Caco-2 (cell line): ENCODE results near the gene BNIP5. TPM values are rescaled to one million over a fixed set of nuclear protein-coding genes. Genes with fewer than 3 reads are reported as not detected.

Experiments used
- BruUV-seq: library from RNA; stranded (reverse); fragments of 400-500 nt; replicated peaks from 2 replicates; lab custom pipeline; 2021; lab: Mats Ljungman, UMichigan
- CTCF ChIA-PET: fragments of 300-600 bp; sonication (Branson Sonifier 250); formaldehyde crosslinking; loops from one replicate; lab custom pipeline; 2022; ENCODE audit warnings: antibody characterized with exemption; lab: Charles Lee
- POLR2A ChIA-PET: fragments of 300-600 bp; sonication (Branson Sonifier 250); formaldehyde crosslinking; loops from one replicate; lab custom pipeline; 2022; ENCODE audit warnings: antibody characterized with exemption; lab: Charles Lee
- DNase-seq, 2 experiments: peaks; one replicate each; pipeline versions ENCODE4 v3.0.0 to v3.0.0-alpha.2; 2020 to 2022
- H3K27me3 ChIP-seq: replicated peaks from 2 replicates; pipeline ENCODE4 v1.6.0; 2011; ENCODE audit warnings: low read length; ENCODE audit not compliant: control insufficient read depth, insufficient read depth
- H3K36me3 ChIP-seq: 2 replicates; pipeline ENCODE4 v1.5.1; 2011; ENCODE audit warnings: low read length; ENCODE audit not compliant: control insufficient read depth, insufficient read depth
- H3K4me1 ChIP-seq: fragments of 250-450 bp; sonication (Bioruptor Pico); 2 replicates; pipeline ENCODE4 v1.5.1; 2020; ENCODE audit warnings: mild to moderate bottlenecking
- H3K4me3 ChIP-seq: 2 replicates; pipeline ENCODE4 v1.5.1; 2011; ENCODE audit warnings: low read depth, mild to moderate bottlenecking, control low read depth, low read length
- H3K9me3 ChIP-seq: fragments of 250-450 bp; sonication (Bioruptor Pico); 2 replicates; pipeline ENCODE4 v1.5.1; 2020; ENCODE audit warnings: mild to moderate bottlenecking, moderate library complexity
- H3K27ac Mint-ChIP-seq: one replicate; pipeline ENCODE4 v1.8.0; 2022; ENCODE audit warnings: mixed read lengths; ENCODE audit not compliant: unreplicated experiment
- H3K27me3 Mint-ChIP-seq: one replicate; pipeline ENCODE4 v1.8.0; 2022; ENCODE audit warnings: mixed read lengths; ENCODE audit not compliant: insufficient read depth, unreplicated experiment
- H3K36me3 Mint-ChIP-seq: one replicate; pipeline ENCODE4 v1.8.0; 2022; ENCODE audit warnings: mild to moderate bottlenecking, mixed read lengths; ENCODE audit not compliant: insufficient read depth, unreplicated experiment
- H3K4me1 Mint-ChIP-seq: one replicate; pipeline ENCODE4 v1.8.0; 2022; ENCODE audit warnings: low read depth, mixed read lengths; ENCODE audit not compliant: unreplicated experiment
- H3K4me3 Mint-ChIP-seq: one replicate; pipeline ENCODE4 v1.8.0; 2022; ENCODE audit warnings: mild to moderate bottlenecking, moderate library complexity, mixed read lengths; ENCODE audit not compliant: unreplicated experiment
- H3K9me3 Mint-ChIP-seq: one replicate; pipeline ENCODE4 v1.8.0; 2022; ENCODE audit warnings: mixed read lengths; ENCODE audit not compliant: unreplicated experiment
- CTCF ChIP-seq, 2 experiments: fragments of 200-600 bp in 1 of 2; IDR thresholded peaks; 1 replicate in 1 of 2; 2 replicates in 1 of 2; pipeline versions ENCODE4 v1.5.1 to v1.8.0; 2011 to 2022; ENCODE audit warnings: antibody characterized with exemption in 1 of 2, control low read depth in 1 of 2, inconsistent platforms in 1 of 2, low read depth in 1 of 2, low read length in 1 of 2, mild to moderate bottlenecking in 1 of 2, moderate library complexity in 1 of 2; ENCODE audit not compliant: insufficient read depth in 1 of 2, severe bottlenecking in 1 of 2, unreplicated experiment in 1 of 2
- intact Hi-C: fragments of 100-400 bp; cut with micrococcal nuclease; formaldehyde crosslinking; loops from one replicate; pipeline ENCODE4 v1.10.0; 2022; ENCODE audit not compliant: unreplicated experiment
- total RNA-seq: library from RNA; stranded (reverse); gene quantifications from 2 replicates; pipeline ENCODE4 v1.2.3, GENCODE V29; 2022

Gene BNIP5
- total RNA-seq, 1 experiment from 2014 or later: 0.50 TPM

GRCh38 chr6:36327919-36328236, 8.8 kb downstream of the BNIP5 start:
- no peak for TF ChIP-seq CTCF (IDR thresholded peaks at IDR 0.05; ENCODE audit: insufficient read depth in 1 of 2, low read depth in 1 of 2, low read length in 1 of 2, severe bottlenecking in 1 of 2, unreplicated experiment in 1 of 2)
- intact Hi-C loops: no loop called here
- Histone ChIP-seq H3K27me3 (no peaks in the 10 kb centered on the region), H3K36me3 (no peaks in the 10 kb centered on the region), H3K9me3 (no peaks in the 10 kb centered on the region), H3K4me1 (no peaks in the 10 kb centered on the region), H3K4me3 (no peak overlapping the region)
- Mint-ChIP-seq H3K27me3 (no peaks in the 10 kb centered on the region), H3K4me1 (peaks cover 2% of the 10 kb centered on the region), H3K27ac (no peak overlapping the region), H3K36me3 (no peaks in the 10 kb centered on the region), H3K9me3 (no peaks in the 10 kb centered on the region), H3K4me3 (no peak overlapping the region)
- ChIA-PET CTCF (interaction anchor here (0.6 kb wide), 1 partner anchor 156 kb away, joined by 3 read pairs; no protein-coding TSS in a partner anchor), POLR2A (no interaction called here)
- no peak for DNase-seq
- no TSS peak for BruUV-seq

- H3K36me3 ChIP-seq: no peaks in the 10 kb centered on the region
- no peaks in the 10 kb centered on the region for H3K9me3 ChIP-seq
- intact Hi-C loops: no loop called here
- no peak overlapping the region for H3K4me3 Mint-ChIP-seq
- BruUV-seq: no TSS peak
- no peaks in the 10 kb centered on the region for H3K4me1 Mint-ChIP-seq
- H3K4me1 ChIP-seq: no peaks in the 10 kb centered on the region
- no peak overlapping the region for H3K4me3 ChIP-seq
- H3K9me3 Mint-ChIP-seq: no peaks in the 10 kb centered on the region
- TF ChIP-seq CTCF (IDR thresholded peaks at IDR 0.05; ENCODE audit: insufficient read depth in 1 of 2, low read depth in 1 of 2, low read length in 1 of 2, severe bottlenecking in 1 of 2, unreplicated experiment in 1 of 2): no peak
- H3K27me3 ChIP-seq: no peaks in the 10 kb centered on the region
- H3K36me3 Mint-ChIP-seq: no peaks in the 10 kb centered on the region
- DNase-seq: no peak
- CTCF ChIA-PET: interaction anchor here (0.6 kb wide), 1 partner anchor 155 kb away, joined by 3 read pairs; no protein-coding TSS in a partner anchor
- no peak overlapping the region for H3K27ac Mint-ChIP-seq
- POLR2A ChIA-PET: no interaction called here
- no peaks in the 10 kb centered on the region for H3K27me3 Mint-ChIP-seq
Measured at GRCh38 chr6:36327226-36327918, 9.3 kb downstream of the BNIP5 start.

DNA sequence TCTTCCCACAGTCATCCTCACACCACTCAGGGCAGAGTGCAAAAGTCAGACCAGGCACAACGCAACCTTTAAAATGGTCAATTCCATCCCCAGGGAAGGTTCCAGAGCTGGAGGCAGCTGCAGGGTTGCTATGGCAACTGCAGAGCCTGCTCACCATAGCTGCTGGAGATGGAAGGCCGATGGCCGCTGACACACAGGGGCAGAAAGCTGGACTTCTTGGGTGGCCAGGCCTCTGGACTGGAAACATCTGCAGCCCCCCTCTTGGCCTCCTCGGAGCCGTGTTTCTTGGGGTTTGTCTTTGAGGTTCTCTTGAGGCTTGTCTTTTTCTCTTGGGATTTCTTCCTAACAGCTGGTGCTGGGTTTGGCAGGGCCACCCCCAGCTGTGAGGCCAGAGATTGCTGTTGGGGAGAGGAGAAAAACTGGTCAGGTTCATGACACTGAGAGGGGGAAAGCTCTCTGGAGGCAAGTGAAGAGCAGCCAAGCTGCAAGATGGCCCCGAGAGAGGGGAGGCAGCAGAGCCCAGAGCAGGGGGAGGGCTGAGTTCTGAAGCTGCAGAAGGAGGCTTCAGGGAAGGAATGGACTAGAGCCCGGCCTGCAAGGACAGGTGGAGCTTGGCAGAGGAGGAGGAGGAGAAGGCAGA, 10.2 kb downstream of the BNIP5 start:
- no peak for DNase-seq
- H3K9me3 ChIP-seq: no peaks in the 10 kb centered on the region
- no peaks in the 10 kb centered on the region for H3K4me1 Mint-ChIP-seq
- no peak overlapping the region for H3K27ac Mint-ChIP-seq
- H3K36me3 Mint-ChIP-seq: no peaks in the 10 kb centered on the region
- H3K27me3 ChIP-seq: no peaks in the 10 kb centered on the region
- no peaks in the 10 kb centered on the region for H3K27me3 Mint-ChIP-seq
- H3K4me3 Mint-ChIP-seq: no peak overlapping the region
- no peak for TF ChIP-seq CTCF (IDR thresholded peaks at IDR 0.05; ENCODE audit: insufficient read depth in 1 of 2, low read depth in 1 of 2, low read length in 1 of 2, severe bottlenecking in 1 of 2, unreplicated experiment in 1 of 2)
- CTCF ChIA-PET: interaction anchor here (1.0 kb wide), 1 partner anchor 195 kb away, joined by 3 read pairs; no protein-coding TSS in a partner anchor
- intact Hi-C loops: no loop called here
- H3K4me3 ChIP-seq: no peak overlapping the region
- no peaks in the 10 kb centered on the region for H3K36me3 ChIP-seq
- no peaks in the 10 kb centered on the region for H3K9me3 Mint-ChIP-seq
- POLR2A ChIA-PET: no interaction called here
- no peaks in the 10 kb centered on the region for H3K4me1 ChIP-seq
- BruUV-seq: no TSS peak
